Activated naive CD8-positive, alpha-beta T cell treated with anti-CD3 and anti-CD28 coated beads, Interleukin-2, amount 50 U/mL, for 16 hours (primary cell): Measurements from ENCODE around the gene IL23A.
"Not testable (repeated sequence)": the region's sequence is repeated elsewhere in the genome, so short reads cannot be mapped to it uniquely, and the experiment has no call there.

ENCODE experiments used
- DNase-seq: peaks from one replicate; pipeline ENCODE4 v3.0.0-alpha.2; 2020; ENCODE audit warnings: low read depth, low spot score

IL23A gene

DNA sequence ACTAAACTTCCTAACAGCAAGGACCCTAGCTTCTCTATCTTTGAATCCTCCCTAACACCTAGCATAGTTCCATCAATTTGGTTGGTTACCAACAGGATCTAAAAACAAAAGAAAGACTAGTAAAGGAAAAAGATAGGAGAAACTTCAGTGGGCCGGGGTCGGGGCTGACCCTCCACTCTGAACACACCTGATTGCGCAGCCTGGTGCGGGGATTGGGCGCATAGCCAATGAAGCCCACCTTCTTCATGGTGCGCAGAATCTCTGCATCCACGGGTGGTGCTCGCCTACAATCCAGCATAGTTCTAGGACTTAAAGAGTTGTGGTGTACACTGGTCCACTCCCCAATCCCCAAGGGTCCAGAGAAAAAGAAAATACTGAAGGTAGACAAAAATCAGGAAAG lies 12.6 kb upstream of the IL23A start:
- DNase-seq, result no peak

DNA sequence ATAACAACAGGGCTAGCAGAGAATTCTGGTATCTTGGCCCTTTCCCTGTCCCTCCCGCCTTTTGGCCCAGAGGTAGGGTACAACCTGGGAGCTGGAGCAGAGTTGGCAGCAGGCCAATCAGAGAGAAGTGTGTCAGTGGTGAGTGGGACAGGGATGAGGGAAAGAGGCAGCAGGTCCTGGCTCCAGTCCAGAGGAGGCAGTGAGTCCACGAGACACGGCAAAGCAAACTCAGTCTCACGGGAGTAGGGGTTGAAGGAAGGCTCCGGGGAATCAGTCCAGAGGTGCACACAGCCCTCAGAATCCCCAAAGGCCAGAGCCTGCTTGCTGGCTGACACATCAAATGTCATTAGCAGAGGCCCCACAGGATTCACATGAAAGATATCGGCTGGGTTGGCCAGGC lies 12.2 kb upstream of the IL23A start:
- no peak for DNase-seq

DNA sequence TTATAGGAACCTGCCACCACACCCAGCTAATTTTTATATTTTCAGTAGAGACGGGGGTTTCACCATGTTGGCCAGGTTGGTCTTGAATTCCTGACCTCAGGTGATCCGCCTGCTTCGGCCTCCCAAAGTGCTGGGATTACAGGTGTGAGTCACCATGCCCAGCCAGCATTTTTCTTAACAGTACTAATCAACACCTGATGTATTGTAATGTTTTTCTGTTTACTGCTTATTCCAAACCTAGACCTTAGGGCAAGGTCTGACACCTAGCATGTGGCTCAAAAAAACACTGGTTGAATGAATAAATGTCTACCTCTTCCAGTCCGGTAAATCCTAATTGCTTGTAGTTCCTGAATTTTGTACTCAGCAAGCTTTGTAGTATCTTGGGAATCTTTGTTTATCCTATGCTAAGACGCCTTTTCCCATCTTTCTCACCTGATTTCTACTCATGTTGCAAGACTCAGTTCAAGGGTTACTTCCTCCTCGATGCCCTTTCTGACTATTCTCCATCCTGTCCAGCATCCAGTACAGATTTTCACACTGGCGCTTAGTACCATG lies 7.7 kb upstream of the IL23A start:
- DNase-seq, result no peak

DNA sequence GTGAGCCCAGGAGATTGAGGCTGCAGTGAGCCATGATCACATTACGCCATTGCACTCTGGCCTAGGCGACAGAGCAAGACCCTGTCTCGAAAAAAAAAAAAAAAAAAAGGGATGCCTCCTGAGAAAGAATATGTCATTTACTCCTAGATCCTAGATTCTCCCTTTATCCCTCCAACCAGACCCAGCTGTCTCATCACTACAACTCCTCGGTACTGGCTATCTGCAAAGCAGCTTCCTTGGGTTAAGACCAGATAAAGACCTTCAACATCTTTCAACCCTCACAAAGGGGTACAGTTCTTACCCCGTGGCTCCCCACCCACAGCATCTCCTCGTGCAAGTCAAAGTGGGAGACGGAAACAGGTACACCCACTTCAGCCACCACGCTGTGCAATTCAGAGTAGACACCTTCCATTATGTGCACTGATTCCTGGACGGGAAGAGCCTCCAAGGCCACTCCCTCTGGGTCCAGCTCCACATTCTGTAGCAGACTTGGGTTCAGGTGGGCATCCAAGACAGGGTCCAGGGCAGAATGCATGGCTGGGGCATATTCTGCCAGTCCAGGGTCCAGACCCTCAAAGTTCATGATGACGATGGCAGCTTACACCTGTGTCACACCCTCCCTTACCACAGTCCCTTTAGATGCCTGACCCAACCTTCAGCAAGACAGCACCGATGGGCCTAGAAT lies 6.0 kb upstream of the IL23A start:
- DNase-seq, result no peak

DNA sequence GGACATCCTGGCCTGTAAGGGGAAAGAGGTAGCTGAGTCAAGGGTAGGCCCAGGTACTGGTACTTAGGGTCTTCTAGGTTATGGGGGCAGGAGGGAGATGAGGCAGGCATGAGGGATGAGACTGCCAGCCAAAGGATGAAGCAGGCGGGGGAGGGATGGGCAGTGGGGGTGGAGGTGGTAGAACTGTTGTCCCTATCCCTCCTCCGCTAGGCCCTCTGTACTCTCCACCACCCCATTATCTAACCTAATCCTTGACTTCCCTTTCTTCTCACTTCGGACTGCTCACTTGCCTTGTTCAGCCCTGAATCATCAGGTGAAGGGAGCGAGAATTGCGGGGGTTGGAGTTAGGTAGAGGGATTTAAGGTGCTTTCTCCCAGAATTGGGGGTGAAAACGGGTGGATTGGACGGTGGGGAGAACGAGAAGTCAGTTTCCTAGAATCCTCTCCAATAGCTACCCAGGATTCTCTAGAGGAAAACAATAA lies 5.4 kb upstream of the IL23A start:
- no peak for DNase-seq

DNA sequence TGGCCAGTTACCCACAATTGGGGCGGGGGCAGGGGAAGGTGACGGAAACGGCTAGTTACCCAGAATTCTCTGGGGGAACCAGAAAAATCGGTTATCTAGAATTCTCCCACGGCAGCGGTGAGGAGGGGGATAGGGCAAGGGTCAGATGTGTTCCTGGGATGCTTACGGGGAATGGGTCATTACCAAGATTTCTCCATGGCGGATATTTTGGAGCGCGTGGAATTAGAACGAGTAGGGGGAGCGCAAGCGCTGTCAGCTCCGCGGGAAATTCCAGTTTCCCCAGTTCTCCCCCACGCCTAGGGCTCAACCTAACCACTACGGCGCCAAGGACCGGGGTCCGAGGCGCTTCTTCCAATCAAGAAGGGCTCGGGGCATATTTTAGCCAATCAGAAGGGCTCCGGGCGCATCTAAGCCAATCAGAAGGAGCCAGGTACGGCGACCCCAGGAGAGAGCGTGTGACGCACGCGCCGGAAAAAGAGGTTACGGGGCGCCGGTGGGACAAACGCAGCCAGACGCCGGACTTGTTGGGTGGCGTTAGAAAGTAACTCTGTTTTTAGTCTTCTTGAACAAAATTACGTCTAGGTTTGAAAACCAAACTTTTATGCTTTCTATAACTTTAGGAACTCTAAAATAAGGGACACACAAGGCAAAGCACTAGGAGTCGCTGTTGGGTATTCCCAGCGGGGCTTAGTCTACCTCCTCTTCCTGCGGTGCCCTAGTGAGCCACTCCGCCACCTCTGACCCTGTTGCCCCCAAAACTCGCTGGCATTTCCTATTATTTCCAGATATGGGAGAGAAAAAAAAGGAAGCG lies 4.8 kb upstream of the IL23A start, which contains the start of gene PAN2:
Gene PAN2, minus strand, starts transcription at position 322 of the 811 bp plus-strand sequence. CDS start 906 bp downstream, outside the sequence.
- peak; percentile 87 for DNase-seq

DNA sequence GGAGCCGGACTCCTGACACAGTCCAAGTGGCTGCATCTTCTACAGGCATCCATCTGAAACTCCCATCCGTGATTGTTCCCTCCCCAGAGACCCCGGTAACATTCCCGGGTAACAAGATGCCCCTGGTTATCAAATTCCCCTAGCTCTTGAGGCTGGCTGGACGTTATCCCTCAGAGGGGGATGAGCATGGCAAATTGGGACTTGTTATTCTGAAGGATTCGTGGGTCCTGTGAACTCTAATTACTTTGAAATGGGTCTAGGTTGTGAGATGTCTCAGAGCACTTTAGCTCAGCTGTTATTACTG lies 4.2 kb upstream of the IL23A start:
- DNase-seq, result no peak

DNA sequence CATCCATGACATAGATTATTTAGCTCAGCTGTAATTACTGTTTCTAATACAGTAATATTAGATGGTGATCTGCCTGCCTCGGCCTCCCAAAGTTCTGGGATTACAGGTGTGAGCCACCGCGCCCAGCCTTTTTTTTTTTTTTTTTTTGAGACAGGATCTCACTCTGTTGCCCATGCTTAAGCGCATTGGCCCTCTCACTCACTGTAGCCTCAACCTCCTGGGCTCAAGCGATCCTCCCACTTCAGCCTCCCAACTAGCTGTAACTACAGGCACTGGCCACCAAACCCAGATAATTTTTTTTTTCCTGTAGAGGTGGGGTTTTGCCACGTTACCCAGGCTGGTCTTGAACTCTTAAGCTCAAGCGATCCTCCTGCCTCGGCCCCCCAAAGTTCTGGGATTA lies 3.2 kb upstream of the IL23A start:
- DNase-seq, result not testable (repeated sequence)

DNA sequence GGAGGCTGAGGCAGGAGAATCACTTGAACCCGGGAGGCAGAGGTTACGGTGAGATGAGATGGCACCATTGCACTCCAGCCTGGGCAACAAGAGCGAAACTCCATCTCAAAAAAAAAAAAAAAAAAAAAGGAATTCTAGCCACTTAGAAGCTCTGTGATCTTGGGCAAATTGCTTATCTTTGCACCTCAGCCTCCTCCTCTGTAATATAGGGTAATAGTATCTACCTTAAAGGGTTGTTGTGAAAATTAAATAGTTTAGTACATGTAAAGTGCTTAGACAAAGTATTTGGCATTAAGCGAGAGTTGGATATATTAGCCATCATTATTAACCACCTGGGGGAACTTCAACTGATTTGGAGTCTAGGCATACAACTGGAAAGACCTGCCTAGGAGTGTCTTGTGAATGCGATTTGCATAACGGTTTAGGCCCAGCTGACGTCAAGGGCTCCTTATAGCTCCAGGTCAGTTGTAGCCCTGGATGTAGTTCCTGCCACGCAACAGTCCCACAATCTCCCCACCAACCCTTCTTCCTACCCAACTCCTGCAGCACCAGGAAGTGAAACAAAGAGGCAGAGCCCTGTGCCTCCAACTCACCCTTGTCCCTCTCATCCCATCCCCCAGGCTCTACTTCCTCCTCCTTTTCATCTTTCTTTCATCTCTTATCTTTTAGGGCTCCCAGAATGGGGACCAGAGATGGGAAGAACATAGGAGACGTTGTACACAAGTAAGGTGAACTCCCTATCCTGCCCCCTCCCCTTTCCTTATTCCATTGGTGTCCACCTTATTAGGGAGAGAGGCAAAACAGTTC lies 2.1 kb upstream of the IL23A start:
- DNase-seq, result no peak

DNA sequence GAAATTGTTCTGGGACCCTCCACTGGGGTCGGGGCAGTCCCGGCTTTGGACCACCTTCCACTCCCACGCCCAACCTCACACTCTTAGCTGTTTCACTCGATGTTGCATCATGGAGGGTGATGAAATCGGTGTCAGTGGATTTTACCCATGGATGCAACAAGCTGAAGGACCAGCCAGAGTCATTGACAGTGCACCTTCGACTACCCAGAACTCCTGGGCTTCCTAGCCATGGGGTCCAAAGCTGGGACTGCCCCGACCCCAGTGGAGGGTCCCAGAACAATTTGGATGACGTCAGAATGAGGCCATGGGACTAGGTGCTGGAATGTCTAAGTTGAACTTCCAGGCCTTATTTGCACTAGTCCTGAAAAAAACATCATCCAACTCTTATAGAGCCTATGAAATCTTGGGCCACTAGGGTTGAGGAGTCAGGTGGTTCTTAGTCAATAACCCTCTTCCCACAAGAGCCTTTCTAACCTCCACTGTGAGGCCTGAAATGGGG lies 882 bp upstream of the IL23A start:
- no peak for DNase-seq

DNA sequence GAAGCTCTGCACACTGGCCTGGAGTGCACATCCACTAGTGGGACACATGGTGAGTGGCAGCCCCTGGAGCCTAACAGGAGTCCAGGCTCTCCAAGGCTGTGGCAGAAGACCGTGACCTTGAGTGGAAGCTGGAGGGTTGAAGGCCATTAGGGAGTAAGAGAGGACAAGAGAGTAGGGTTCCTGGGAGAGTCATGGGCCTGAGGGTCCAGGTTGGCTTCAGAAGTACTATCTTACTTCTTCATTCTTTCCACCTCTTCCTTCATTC lies 406 bp downstream of the IL23A start:
- DNase-seq, result no peak

DNA sequence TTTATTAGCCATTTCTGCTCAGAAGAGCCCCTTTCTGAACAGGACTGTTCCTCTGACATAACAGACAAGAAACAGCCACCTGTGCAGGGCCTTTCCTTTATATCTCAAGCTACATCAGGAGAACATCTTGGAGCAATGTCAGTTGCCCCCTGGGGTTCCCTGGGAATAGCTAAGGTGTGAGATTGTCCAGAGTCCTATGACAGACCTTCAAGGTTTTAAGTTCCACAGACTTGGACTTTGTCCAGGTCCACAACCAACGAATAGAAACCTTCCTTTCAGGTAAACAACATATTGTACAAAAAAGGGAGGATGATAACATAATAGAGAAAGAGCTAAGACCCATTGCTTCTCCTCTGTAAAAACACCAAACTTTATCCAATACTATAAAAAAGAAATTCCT lies 2.9 kb downstream of the IL23A start:
- no peak for DNase-seq

DNA sequence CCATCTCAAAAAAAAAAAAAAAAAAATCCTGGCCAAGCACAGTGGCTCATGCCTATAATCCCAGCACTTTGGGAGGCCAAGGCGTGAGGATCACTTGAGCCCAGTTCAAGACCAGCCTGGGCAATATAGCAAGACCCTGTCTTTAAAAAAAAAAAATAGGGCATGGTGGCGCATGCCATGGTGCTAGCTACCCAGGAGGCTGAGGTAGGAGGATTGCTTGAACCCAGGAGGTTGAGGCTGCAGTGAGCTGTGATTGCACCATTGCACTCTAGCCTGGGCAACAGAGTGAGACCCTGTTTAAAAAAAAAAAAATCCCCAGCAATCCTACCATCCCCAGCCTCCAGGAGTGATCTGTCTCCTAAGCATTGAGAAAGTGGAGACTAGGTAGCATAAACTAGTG lies 3.6 kb downstream of the IL23A start:
- not testable (repeated sequence) for DNase-seq

DNA sequence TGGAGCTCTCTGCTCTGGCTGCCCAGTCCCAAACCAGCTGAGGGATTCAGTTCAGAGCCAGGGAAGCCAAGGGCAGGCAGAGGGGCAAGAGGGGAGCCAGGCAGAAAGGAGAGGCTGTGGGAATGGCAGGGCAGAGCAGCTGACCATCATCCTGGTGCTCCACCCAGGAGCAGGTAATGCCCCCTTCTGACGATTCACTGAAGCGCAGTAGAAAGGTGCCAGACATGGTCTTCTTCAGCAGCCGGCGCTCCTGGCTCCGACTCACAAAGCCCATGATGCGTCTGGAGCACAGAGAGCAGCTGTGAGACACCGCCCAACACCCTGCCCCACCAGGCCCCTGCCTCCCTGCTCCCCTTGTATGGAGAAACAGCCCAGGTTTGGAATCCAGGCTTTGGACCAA lies 8.0 kb downstream of the IL23A start:
- no peak for DNase-seq

DNA sequence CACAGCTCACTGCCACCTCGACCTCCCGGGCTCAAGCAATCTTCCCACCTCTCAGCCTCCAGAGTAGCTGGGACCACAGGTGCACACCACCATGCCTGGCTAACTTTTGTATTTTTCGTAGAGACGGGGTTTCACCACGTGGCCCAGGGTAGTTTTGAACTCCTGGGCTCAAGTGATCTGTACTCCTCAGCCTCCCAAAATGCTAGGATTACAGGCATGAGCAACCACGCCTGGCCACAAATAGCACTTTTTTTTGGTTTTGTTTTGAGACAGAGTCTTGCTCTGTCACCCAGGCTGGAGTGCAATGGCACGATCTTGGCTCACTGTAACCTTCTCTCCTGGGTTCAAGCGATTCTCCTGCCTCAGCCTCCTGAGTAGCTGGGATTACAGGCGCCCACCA lies 8.6 kb downstream of the IL23A start:
- not testable (repeated sequence) for DNase-seq

DNA sequence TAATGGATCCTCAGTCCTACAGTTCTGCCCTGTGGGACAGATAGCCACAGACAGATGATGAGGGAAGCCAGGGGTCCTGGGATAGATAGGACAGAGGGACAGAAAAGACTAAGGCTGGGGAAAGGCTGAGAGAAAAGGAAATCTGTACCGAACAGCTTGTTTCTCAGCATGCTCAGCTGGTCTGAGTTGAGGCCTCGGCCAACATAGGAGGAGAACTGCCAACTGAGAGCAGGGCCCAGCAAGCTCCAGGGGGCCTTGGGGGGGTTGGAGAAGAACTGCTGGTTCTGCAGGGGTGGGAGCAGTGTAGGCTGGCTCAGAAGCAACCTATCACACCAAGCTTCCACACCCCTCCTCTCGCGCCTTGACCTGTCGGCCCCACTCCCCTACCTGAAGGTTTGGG lies 10.1 kb downstream of the IL23A start:
- DNase-seq, result no peak

DNA sequence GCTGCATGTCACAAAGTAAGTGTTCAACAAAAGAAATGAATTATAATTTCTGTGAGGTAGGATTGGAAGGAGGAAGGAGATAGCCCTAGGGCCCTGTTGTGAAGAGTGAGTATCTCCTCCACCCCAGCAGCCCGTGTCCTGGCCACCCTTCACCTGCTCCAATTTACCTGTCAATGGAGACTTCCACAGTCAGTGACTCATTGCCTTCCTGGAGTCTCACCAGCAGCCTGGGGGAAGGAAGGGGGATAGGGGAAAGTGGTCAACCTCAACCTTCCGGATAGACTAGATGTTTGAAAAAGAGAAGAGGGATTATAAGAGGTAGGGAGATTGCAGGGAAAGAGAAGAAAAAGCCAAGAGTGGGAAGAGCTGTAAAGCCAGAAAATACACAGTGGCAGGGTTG lies 12.0 kb downstream of the IL23A start:
- DNase-seq, result no peak

DNA sequence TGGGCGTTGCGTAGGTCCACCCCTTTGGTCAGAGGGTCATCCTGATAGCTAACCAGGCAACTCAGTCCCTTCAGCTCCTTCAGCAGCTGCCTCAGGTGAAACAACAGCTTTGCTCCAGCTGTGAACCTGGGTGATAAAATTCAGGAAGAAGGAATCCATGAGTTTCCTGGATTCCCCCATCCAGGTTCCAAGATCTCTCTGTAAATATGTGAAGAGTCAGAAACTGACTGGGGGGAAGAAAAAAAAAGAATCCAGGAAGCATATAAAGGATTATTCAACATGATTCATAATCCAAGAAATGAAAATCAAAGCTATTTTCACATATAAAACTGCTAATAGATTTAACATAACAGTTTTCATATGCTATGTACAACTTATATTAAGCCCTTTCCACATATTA lies 12.6 kb downstream of the IL23A start:
- DNase-seq, result no peak

DNA sequence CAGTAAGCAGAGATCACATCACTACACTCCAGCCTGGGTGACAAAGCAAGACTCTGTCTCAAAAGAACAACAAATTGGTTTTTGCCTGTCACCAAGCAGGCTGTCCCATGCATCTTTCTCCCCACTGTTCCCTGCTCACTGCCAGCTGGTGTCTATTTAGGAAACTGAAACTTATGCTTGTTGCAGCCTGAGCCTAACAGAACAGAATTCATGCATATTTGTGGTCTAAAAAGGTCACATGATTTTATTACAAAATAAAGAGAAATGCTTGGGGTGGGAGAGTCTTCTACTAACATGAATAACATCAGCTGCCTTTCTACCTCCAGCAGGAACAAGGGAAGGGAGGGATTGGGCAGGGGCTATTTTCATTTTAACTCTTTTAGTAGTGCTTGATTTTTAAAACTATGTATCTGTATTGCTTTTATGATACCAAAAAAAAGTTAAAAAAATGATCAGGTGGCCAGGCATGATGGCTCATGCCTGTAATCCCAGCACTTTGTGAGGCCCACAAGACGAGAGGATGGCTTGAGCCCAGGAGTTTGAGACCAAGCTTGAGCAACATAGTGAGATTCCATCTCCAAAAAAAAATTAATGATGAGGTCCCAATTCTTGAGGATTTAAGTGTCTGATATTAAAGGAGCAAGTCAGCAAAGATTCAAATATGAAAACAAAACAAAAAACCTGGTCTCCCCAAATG lies 20.3 kb downstream of the IL23A start:
- no peak for DNase-seq

DNA sequence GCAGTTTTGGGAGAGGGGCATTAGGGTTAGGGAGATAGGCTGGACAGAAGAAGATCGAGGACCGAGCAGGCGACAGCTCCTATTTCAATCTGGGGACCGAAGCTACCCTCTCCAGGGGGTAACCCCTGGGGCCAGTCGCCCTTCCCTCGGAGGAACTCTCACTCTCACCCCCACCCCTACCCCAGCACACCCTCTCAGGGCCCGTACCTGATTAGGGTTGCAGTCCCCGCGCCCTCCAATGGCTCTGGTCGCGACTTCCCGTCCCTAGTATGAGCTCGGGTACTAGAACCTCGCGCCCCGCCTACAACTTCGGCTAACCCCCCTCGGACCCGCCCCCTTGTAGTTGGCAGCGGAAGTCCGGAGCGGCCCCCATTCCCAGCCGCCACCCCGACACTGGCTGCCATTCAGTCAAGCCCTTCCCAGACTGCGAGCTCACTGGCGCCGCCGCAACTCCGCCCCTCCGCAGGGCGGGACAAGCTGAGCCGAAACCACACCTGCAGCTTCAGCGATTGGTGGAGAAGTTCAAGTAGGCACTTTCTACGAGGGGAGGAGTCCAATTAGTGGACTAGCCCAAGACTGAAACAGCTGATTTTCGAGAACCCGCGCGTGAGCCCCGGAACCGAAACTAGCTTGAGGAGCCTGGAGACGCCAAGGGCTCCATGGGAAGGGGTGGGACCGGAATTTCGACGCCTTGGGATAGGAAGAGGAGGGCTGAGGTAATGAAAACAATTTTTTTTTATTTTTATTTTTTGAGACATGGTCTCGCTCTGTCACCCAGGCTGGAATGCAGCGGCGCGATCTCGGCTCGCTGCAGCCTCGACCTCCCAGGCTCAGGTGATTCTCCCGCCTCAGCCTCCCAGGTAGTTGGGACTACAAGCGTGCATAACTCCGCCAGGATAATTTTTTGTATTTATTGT lies 21.4 kb downstream of the IL23A start, which contains the start of gene STAT2:
Gene STAT2, minus strand, starts transcription at position 257 of the 917 bp plus-strand sequence. CDS start 3,536 bp downstream, outside the sequence.
- DNase-seq, result peak; percentile 99
